ENCODE measurements around the gene CNBD2.
"Not testable (repeated sequence)": the region's sequence is repeated elsewhere in the genome, so short reads cannot be mapped to it uniquely, and the experiment has no call there.

CNBD2 gene

DNA sequence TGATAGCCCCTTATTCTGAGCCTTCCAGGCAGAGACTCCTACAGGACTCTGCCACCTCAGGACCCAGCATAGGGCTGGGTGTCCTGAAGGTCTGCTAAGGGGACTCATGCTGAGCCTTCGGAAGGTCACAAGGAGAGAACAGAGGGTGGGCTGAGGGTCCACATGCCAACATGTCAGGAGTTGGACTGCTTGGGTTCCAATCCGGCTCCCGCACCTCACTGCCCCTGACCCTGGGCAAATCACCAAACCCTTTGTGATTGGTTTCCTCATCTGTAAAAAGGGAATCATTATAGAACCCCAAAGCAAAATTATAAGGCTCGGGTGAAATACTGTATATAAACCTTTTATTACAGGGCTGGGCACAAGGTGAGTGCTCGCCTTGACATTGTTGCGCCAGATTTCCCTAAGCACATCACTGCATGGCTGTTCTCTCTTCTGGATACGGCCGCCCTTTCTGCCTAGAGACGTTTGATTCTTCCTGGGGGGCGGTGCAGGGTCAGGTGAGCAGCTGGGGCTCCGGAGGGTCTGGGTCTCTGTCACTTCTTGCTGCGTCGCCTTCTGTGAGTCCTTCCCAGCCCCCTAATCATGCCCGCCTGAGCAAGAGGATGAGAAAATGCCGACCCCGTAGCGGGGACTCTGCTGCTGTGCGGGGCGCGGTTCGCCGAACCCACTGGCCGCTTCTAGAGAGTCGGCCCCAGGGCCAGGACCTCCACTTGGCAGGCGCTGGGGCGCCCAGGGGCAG, 95.7 kb downstream of the CNBD2 start:
- DNase-seq (ENCODE audit: low read depth): no peak

DNA sequence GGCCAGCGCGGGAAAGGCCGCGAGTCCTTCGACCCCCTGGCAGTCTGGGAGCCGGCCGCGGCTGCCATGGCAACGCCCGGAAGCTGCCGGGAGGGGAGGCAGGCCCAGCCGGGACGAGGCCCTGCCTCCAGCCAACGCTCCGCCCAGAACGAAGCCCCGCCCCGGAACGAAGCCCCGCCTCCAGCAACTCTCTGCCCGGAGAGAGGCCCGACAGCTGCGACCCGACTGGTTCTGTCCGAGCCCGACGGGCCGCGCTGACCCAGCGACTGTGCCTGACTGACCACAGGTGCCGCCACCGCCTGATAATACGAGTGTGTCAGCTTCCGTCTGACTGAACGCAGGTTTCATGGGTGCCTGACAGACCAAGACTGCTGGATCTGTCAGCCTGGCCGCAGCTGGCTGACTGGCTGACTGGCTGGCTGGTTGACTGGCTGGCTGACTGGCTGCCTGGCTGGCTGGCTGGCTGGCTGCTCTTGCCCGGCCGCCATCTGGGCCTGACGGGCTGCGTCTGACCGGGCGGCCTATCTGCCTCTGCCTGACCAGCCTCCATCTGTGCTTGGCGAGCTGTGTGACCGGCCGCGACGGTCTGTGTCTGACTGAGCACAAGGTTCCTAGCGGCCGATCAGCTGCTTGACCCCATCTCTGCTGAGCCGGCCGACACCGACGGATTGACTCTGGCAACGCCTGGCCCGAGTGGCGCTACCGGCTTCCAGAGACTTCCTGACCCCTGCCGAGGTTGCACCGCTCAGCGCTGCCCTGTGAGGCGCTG, 96.5 kb downstream of the CNBD2 start:
- peak; percentile 91 for DNase-seq (ENCODE audit: low read depth)

DNA sequence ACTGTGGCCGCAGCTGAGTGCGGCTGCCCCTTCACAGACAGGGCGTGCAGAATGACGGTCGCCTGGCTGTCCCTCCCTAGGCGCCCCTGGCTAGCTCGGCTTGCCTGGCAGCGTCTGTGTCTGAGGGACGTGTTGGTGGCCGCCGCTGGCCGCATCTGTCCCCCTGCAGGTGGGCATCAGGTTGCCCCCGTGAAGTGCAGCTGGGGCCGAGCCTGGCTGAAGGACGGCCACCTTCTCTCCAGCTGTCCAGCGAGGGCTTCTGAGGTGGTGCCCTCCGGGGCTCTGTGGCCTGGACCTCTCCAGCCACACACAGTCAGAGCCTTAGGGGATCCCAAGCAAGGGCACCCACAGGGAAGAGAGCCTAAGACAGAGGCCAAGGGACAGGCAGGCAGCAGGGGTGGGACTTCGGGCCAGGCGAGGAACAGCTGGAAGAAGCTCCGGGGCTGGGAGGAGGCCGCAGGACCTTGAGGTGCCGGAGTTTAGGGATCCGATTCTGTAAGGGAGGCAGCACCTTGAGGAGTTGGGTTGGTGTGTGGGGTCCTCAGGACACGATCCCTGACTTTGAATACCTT, 97.1 kb downstream of the CNBD2 start:
- no peak for DNase-seq (ENCODE audit: low read depth)

DNA sequence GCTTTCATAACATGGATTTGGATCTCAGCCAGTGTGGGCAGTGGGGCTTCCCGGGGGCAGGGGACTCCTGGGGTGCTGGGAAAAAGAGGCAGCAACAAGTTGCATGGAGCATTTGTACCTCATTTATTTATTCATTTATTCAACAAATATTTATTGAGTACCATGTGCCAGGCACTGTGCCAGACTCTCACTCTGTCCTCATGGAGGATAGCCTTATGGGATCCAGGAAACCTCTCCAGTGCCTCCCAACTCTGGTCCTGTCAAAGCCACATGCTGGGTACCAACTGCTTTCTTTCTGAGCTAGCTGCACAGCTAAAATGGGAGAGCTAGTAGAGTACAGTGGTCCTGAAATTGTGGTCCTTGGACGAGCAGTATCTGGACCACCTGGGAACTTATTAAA, 98.4 kb downstream of the CNBD2 start:
- DNase-seq (ENCODE audit: low read depth): no peak

- DNase-seq (ENCODE audit: low read depth): not testable (repeated sequence)
Observed at GRCh38 chr20:36068526-36068925, 100.1 kb downstream of the CNBD2 start.

GRCh38 chr20:36070451-36070850, 102.1 kb downstream of the CNBD2 start:
- DNase-seq (ENCODE audit: low read depth): no peak

GRCh38 chr20:36071848-36072247, 103.5 kb downstream of the CNBD2 start:
- DNase-seq (ENCODE audit: low read depth): no peak

GRCh38 chr20:36074983-36075382, 106.6 kb downstream of the CNBD2 start:
- DNase-seq (ENCODE audit: low read depth): no peak

- not testable (repeated sequence) for DNase-seq (ENCODE audit: low read depth)
Observed at GRCh38 chr20:36077762-36078161, 109.4 kb downstream of the CNBD2 start.

GRCh38 chr20:36079486-36079885, 111.1 kb downstream of the CNBD2 start:
- DNase-seq (ENCODE audit: low read depth): no peak

GRCh38 chr20:36079984-36080383, 111.6 kb downstream of the CNBD2 start:
- not testable (repeated sequence) for DNase-seq (ENCODE audit: low read depth)

All from stimulated activated CD8-positive, alpha-beta memory T cell treated with anti-CD3 and anti-CD28 coated beads, Interleukin-4, amount 100 ng/mL, for 24 hours (primary cell).